ENCODE measurements around the gene NME4. TPM values are rescaled to one million over a fixed set of nuclear protein-coding genes. Genes with fewer than 3 reads are reported as not detected.
"Not testable (repeated sequence)": the region's sequence is repeated elsewhere in the genome, so short reads cannot be mapped to it uniquely, and the experiment has no call there.

The NME4 gene
- total RNA-seq (2013), result 27.7 TPM
- polyA plus RNA-seq, result 10 to 100 TPM; 26.7 to 31.4 (median 26.9) TPM
- 15.2 and 23.1 TPM in 2 replicates for polyA minus RNA-seq
- 0.42 to 7.2 (median 4.4) reads per million in 11 experiments for total RNA-seq

- Histone ChIP-seq H3K27me3 (ENCODE audit: control insufficient read depth in 2 of 2, insufficient read depth in 2 of 2, low read length in 2 of 2) (no peaks in the 10 kb centered on the region), H3K4me1 (ENCODE audit: control insufficient read depth in 1 of 2, insufficient read depth in 2 of 2, low read length in 2 of 2) (peaks cover 36 to 44% of the 10 kb centered on the region in 2 donors), H3K9ac (ENCODE audit: insufficient read depth, low read length, poor library complexity, severe bottlenecking) (peak within 1 kb of the TSS; percentile 46), H3K79me2 (ENCODE audit: insufficient read depth, low read length) (peaks cover 4% of the 10 kb centered on the region), H3K36me3 (replicated peaks in 1 of 2; ENCODE audit: control insufficient read depth in 1 of 2, insufficient read depth in 2 of 2, low read length in 2 of 2) (no peaks in the 10 kb centered on the region), H3K9me3 (replicated peaks in 1 of 2; ENCODE audit: control insufficient read depth in 1 of 2, insufficient read depth in 1 of 2, low read length in 2 of 2) (no peaks in the 10 kb centered on the region), H3K4me3 (replicated peaks in 1 of 3; ENCODE audit: low read depth in 2 of 3, low read length in 3 of 3) (peak within 1 kb of the TSS; percentile 38 to 73 (median 53)), H3K4me2 (replicated peaks; ENCODE audit: extremely low read depth, low read length, poor library complexity, severe bottlenecking) (peak within 1 kb of the TSS; percentile 74), H3K27ac (ENCODE audit: low read depth in 1 of 2, low read length in 2 of 2) (no peak within 1 kb of the TSS), H2AFZ (ENCODE audit: insufficient read depth, low read depth, low read length, poor library complexity, severe bottlenecking) (peak within 1 kb of the TSS; percentile 46), H4K20me1 (ENCODE audit: insufficient read depth, low read length) (no peaks in the 10 kb centered on the region)
- Mint-ChIP-seq H3K27ac (peak within 1 kb of the TSS in 5 of 7 donors; percentile 25 to 83 (median 75)), H3K4me3 (peak within 1 kb of the TSS; percentile 85 to 92), H3K36me3 (peaks cover 0 to 6% of the 10 kb centered on the region in 2 donors), H3K4me1 (peaks cover 35% of the 10 kb centered on the region), H3K9me3 (peaks cover 0 to 4% (median 0%) of the 10 kb centered on the region in 7 donors), H3K27me3 (ENCODE audit: low read depth in 3 of 3) (peaks cover 3 to 5% (median 4%) of the 10 kb centered on the region in 3 donors)
- intact Hi-C loops (cut with micrococcal nuclease), result loop anchor here in 1 of 2 donors (5.0 kb wide), 1 partner anchor 130 kb away; the partner anchor contains the start of gene CAPN15
- peak in 1 of 3 donors; percentile 19 for DNase-seq
- TF ChIP-seq, protein P1, sequence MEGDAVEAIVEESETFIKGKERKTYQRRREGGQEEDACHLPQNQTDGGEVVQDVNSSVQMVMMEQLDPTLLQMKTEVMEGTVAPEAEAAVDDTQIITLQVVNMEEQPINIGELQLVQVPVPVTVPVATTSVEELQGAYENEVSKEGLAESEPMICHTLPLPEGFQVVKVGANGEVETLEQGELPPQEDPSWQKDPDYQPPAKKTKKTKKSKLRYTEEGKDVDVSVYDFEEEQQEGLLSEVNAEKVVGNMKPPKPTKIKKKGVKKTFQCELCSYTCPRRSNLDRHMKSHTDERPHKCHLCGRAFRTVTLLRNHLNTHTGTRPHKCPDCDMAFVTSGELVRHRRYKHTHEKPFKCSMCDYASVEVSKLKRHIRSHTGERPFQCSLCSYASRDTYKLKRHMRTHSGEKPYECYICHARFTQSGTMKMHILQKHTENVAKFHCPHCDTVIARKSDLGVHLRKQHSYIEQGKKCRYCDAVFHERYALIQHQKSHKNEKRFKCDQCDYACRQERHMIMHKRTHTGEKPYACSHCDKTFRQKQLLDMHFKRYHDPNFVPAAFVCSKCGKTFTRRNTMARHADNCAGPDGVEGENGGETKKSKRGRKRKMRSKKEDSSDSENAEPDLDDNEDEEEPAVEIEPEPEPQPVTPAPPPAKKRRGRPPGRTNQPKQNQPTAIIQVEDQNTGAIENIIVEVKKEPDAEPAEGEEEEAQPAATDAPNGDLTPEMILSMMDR (IDR thresholded peaks at IDR 0.05), result no peak
- WGBS (ENCODE audit: insufficient coverage), result under 1% methylated on average over 55 of the region's 75 CpGs
Observed at GRCh38 chr16:397135-397661, at the start of gene NME4. Gene NME4 (plus strand): TSS chr16:397199. CDS start chr16:397223, 24 bp downstream.

DNA sequence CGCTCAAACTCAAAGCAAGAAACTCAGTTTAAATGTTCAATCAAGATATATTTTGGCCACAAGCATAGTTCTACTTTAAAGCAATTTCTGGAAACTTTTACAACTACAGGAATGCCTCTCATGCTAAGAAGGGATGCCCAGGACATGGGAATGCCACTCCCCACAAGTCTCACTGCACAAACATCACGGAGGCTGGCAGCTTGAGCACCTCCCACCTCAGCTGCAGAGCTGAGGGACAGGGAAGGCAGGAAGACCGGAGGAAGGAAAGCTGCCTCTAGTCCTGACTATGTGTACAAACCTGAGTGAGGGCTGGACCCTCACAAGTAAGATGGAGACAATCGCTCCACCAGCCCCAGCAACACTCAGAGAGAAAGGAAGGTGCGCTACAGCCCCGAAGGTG lies 49.8 kb upstream of the NME4 start:
- intact Hi-C loops (cut with micrococcal nuclease), result loop anchor here in 1 of 2 donors (5.0 kb wide), 1 partner anchor 35 kb away; no protein-coding TSS in a partner anchor
- TF ChIP-seq, protein P1 (IDR thresholded peaks at IDR 0.05), result no peak
- Histone ChIP-seq H4K20me1 (ENCODE audit: insufficient read depth, low read length) (peaks cover 81% of the 10 kb centered on the region), H3K4me1 (ENCODE audit: control insufficient read depth in 1 of 2, insufficient read depth in 2 of 2, low read length in 2 of 2) (peaks cover 9 to 29% of the 10 kb centered on the region in 2 donors), H3K9me3 (replicated peaks in 1 of 2; ENCODE audit: control insufficient read depth in 1 of 2, insufficient read depth in 1 of 2, low read length in 2 of 2) (no peaks in the 10 kb centered on the region), H3K9ac (ENCODE audit: insufficient read depth, low read length, poor library complexity, severe bottlenecking) (no peak overlapping the region), H3K27ac (ENCODE audit: low read depth in 1 of 2, low read length in 2 of 2) (no peak overlapping the region), H3K4me3 (replicated peaks in 1 of 3; ENCODE audit: low read depth in 2 of 3, low read length in 3 of 3) (no peak overlapping the region), H3K79me2 (ENCODE audit: insufficient read depth, low read length) (peaks cover 97% of the 10 kb centered on the region), H3K4me2 (replicated peaks; ENCODE audit: extremely low read depth, low read length, poor library complexity, severe bottlenecking) (no peak overlapping the region), H2AFZ (ENCODE audit: insufficient read depth, low read depth, low read length, poor library complexity, severe bottlenecking) (no peak overlapping the region), H3K27me3 (ENCODE audit: control insufficient read depth in 2 of 2, insufficient read depth in 2 of 2, low read length in 2 of 2) (no peaks in the 10 kb centered on the region), H3K36me3 (replicated peaks in 1 of 2; ENCODE audit: control insufficient read depth in 1 of 2, insufficient read depth in 2 of 2, low read length in 2 of 2) (peaks cover 32 to 53% of the 10 kb centered on the region in 2 donors)
- Mint-ChIP-seq H3K4me3 (no peak overlapping the region), H3K36me3 (peaks cover 45 to 70% of the 10 kb centered on the region in 2 donors), H3K27ac (peak overlapping the region in 1 of 7 donors; percentile 4), H3K4me1 (peaks cover 49% of the 10 kb centered on the region), H3K27me3 (ENCODE audit: low read depth in 3 of 3) (no peaks in the 10 kb centered on the region), H3K9me3 (peaks cover 0 to 3% (median 0%) of the 10 kb centered on the region in 7 donors)
- no peak for DNase-seq
- WGBS (ENCODE audit: insufficient coverage), result 96% methylated on average over 4 of the region's 6 CpGs

GRCh38 chr16:348495-348894 lies 48.5 kb upstream of the NME4 start:
- peaks cover 84% of the 10 kb centered on the region for H3K79me2 ChIP-seq (ENCODE audit: insufficient read depth, low read length)
- H3K4me2 ChIP-seq (replicated peaks; ENCODE audit: extremely low read depth, low read length, poor library complexity, severe bottlenecking); H3K4me3 Mint-ChIP-seq: not testable (repeated sequence)

More at GRCh38 chr16:348495-348894, 48.5 kb upstream of the NME4 start:
- not testable (repeated sequence) for H3K9ac ChIP-seq (ENCODE audit: insufficient read depth, low read length, poor library complexity, severe bottlenecking); H3K27me3 ChIP-seq (ENCODE audit: control insufficient read depth in 2 of 2, insufficient read depth in 2 of 2, low read length in 2 of 2); H3K9me3 Mint-ChIP-seq; DNase-seq; H2AFZ ChIP-seq (ENCODE audit: insufficient read depth, low read depth, low read length, poor library complexity, severe bottlenecking); H3K9me3 ChIP-seq (replicated peaks in 1 of 2; ENCODE audit: control insufficient read depth in 1 of 2, insufficient read depth in 1 of 2, low read length in 2 of 2); H3K27me3 Mint-ChIP-seq (ENCODE audit: low read depth in 3 of 3); H3K4me3 ChIP-seq (replicated peaks in 1 of 3; ENCODE audit: low read depth in 2 of 3, low read length in 3 of 3)
- intact Hi-C loops (cut with micrococcal nuclease), result loop anchor here in 1 of 2 donors (5.0 kb wide), 1 partner anchor 36 kb away; no protein-coding TSS in a partner anchor
- H3K27ac ChIP-seq (ENCODE audit: low read depth in 1 of 2, low read length in 2 of 2), result peak overlapping the region in 1 of 2 donors; percentile 39
- H3K4me1 ChIP-seq (ENCODE audit: control insufficient read depth in 1 of 2, insufficient read depth in 2 of 2, low read length in 2 of 2), result peaks cover 12 to 25% of the 10 kb centered on the region in 2 donors
- peaks cover 37% of the 10 kb centered on the region for H3K4me1 Mint-ChIP-seq
- peaks cover 37 to 58% of the 10 kb centered on the region in 2 donors for H3K36me3 Mint-ChIP-seq
- peaks cover 28 to 43% of the 10 kb centered on the region in 2 donors for H3K36me3 ChIP-seq (replicated peaks in 1 of 2; ENCODE audit: control insufficient read depth in 1 of 2, insufficient read depth in 2 of 2, low read length in 2 of 2)
- H4K20me1 ChIP-seq (ENCODE audit: insufficient read depth, low read length), result peaks cover 68% of the 10 kb centered on the region
- H3K27ac Mint-ChIP-seq, result peak overlapping the region in 3 of 7 donors; percentile 43 to 79 (median 56)
- WGBS (ENCODE audit: insufficient coverage), result 75% methylated on average over 5 of the region's 10 CpGs

All from CD14-positive monocyte (primary cell).